Lower leg skin (tissue), 4 donors: ENCODE measurements around the gene TAS2R13. TPM values are rescaled to one million over a fixed set of nuclear protein-coding genes. Genes with fewer than 3 reads are reported as not detected.

Experiments used
- DNase-seq, 2 donors: peaks; one replicate each; pipeline ENCODE4 v3.0.0-alpha.2; 2019; ENCODE audit warnings: low spot score in 2 of 2
- H3K4me3 ChIP-seq: fragments of 200-600 bp; sonication (generic); 2 replicates; pipeline ENCODE4 v1.5.1; 2017; ENCODE audit warnings: mild to moderate bottlenecking, low read depth; ENCODE audit not compliant: poor library complexity, severe bottlenecking
- POLR2A ChIP-seq, 2 donors: fragments of 450-650 bp; IDR thresholded peaks; one replicate each; pipeline ENCODE4 v1.6.1; 2016 to 2017; ENCODE audit warnings: antibody characterized with exemption in 2 of 2, mild to moderate bottlenecking in 1 of 2, moderate library complexity in 1 of 2
- WGBS, 2 donors: methylation state at CpG; one replicate each; pipeline ENCODE4 v1.1.5; 2018; 5-methylcytosine and 5-hydroxymethylcytosine counted together
- intact Hi-C: fragments of 100-400 bp; cut with DNase I; formaldehyde crosslinking; loops from one replicate; pipeline ENCODE4 v1.15.0; 2023; ENCODE audit warnings: low total_unique reads
- total RNA-seq, 4 donors: library from RNA; depleted of rRNA; stranded (reverse); fragments of >200 nt; gene quantifications; one replicate each; pipeline ENCODE4 v1.1.0, GENCODE V29; 2016
- TF ChIP-seq, protein P1 (sequence below), 3 donors: fragments of 450-650 bp; IDR thresholded peaks; one replicate each; pipeline ENCODE4 v1.5.1; 2016; ENCODE audit warnings: antibody characterized with exemption in 3 of 3, mild to moderate bottlenecking in 3 of 3, moderate library complexity in 2 of 3

TAS2R13 gene, protein sequence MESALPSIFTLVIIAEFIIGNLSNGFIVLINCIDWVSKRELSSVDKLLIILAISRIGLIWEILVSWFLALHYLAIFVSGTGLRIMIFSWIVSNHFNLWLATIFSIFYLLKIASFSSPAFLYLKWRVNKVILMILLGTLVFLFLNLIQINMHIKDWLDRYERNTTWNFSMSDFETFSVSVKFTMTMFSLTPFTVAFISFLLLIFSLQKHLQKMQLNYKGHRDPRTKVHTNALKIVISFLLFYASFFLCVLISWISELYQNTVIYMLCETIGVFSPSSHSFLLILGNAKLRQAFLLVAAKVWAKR
- 1 to 10 TPM in 1 of 4 donors, under 1 TPM in 3; 0.26 to 1.1 (median 0.73) TPM for total RNA-seq

DNA sequence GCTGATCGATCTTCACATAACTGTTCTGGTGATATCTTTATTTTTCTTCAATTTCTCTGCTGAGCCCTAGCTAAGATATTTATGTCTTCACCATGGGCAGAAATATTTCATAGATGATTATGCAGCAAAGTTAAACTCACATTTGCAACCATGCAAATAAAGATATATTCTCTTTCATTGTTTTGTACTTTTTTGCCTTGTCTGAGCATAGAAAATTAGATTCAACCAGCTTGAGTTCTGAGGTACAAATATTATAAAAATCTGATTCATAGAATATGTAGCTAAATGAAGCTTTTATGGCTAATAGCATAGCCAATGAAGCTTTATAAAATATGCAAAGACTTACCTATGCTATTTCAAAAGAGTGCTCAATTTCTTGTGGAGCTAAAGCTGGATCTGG, at the start of gene TAS2R13:
Gene TAS2R13 (minus strand): TSS at position 101 of the 400 bp plus-strand sequence. CDS start 264 bp downstream, outside the sequence.
- no peak within 1 kb of the TSS for H3K4me3 ChIP-seq
- no peak for DNase-seq
- TF ChIP-seq POLR2A (IDR thresholded peaks at IDR 0.05), result no peak
- TF ChIP-seq, protein P1, sequence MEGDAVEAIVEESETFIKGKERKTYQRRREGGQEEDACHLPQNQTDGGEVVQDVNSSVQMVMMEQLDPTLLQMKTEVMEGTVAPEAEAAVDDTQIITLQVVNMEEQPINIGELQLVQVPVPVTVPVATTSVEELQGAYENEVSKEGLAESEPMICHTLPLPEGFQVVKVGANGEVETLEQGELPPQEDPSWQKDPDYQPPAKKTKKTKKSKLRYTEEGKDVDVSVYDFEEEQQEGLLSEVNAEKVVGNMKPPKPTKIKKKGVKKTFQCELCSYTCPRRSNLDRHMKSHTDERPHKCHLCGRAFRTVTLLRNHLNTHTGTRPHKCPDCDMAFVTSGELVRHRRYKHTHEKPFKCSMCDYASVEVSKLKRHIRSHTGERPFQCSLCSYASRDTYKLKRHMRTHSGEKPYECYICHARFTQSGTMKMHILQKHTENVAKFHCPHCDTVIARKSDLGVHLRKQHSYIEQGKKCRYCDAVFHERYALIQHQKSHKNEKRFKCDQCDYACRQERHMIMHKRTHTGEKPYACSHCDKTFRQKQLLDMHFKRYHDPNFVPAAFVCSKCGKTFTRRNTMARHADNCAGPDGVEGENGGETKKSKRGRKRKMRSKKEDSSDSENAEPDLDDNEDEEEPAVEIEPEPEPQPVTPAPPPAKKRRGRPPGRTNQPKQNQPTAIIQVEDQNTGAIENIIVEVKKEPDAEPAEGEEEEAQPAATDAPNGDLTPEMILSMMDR (IDR thresholded peaks at IDR 0.05), result no peak
- 93 to 96% methylated on average over 1 of the region's 1 CpG for WGBS, 2 donors
- intact Hi-C loops, result no loop called here

DNA sequence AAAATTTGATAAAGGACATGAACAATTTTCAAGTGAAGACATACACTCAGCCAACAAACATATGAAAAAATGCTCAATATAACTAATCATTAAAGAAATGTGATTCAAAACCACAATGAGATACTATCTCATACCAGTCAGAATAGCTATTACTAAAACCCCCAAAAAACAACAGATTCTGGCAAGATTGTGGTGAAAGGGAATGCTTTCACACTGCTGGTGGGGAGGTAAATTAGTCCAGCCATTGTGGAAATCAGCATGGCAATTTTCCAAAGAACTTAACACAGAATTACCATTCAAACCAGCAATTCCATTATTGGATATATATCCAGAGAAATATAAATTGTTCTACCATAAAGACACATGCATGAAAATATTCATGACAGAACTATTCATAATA, 48.4 kb upstream of the TAS2R13 start:
- no peak overlapping the region for H3K4me3 ChIP-seq
- intact Hi-C loops, result no loop called here
- TF ChIP-seq POLR2A (IDR thresholded peaks at IDR 0.05), result no peak
- TF ChIP-seq, protein P1 (IDR thresholded peaks at IDR 0.05), result no peak

GRCh38 chr12:10956085-10956484, 46.7 kb upstream of the TAS2R13 start:
- no peak overlapping the region for H3K4me3 ChIP-seq
- intact Hi-C loops, result no loop called here
- TF ChIP-seq, protein P1 (IDR thresholded peaks at IDR 0.05), result no peak
- TF ChIP-seq POLR2A (IDR thresholded peaks at IDR 0.05), result no peak

More for the DNA sequence above, 48.4 kb upstream of the TAS2R13 start:
- DNase-seq, result no peak

GRCh38 chr12:10952645-10953044, 43.3 kb upstream of the TAS2R13 start:
- intact Hi-C loops, result no loop called here
- WGBS, 2 donors, result 81 to 89% methylated on average over 4 of the region's 4 CpGs
- H3K4me3 ChIP-seq, result no peak overlapping the region
- no peak for DNase-seq
- TF ChIP-seq, protein P1 (IDR thresholded peaks at IDR 0.05), result no peak
- no peak for TF ChIP-seq POLR2A (IDR thresholded peaks at IDR 0.05)

More at GRCh38 chr12:10956085-10956484, 46.7 kb upstream of the TAS2R13 start:
- DNase-seq, result no peak

DNA sequence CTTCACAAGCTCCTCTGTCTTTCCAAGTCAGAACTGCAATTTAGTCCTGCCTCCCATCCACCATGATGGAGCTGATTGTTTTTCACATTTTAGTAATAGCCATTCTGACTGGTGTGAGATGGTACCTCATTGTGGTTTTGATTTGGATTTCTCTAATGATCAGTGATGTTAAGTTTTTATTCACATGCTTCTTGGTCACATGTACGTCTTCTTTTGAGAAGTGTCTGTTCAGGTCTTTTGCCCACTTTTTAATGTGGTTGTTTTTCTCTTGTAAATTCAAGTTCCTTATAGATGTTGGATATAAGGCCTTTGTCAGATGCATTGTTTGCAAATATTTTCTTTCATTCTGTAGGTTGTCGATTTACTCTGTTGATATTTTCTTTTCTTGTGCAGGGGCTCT, 33.8 kb upstream of the TAS2R13 start:
- WGBS, 2 donors, result 93 to 100% methylated on average over 2 of the region's 2 CpGs
- no peak for DNase-seq
- TF ChIP-seq, protein P1 (IDR thresholded peaks at IDR 0.05), result no peak
- no peak for TF ChIP-seq POLR2A (IDR thresholded peaks at IDR 0.05)
- H3K4me3 ChIP-seq, result no peak overlapping the region
- intact Hi-C loops, result no loop called here
